ENCODE data around the gene RAD23B.

Gene RAD23B

GRCh38 chr9:107332883-107333282 lies 49.8 kb downstream of the RAD23B start:
- DNase-seq (ENCODE audit: low read depth in 1 of 2, low spot score in 1 of 2): no peak
- Histone ChIP-seq H3K4me3 (replicated peaks; ENCODE audit: insufficient read depth, low read length) (no peak overlapping the region), H3K27me3 (ENCODE audit: insufficient read depth, poor library complexity, severe bottlenecking) (no peaks in the 10 kb centered on the region), H3K27ac (replicated peaks) (no peak overlapping the region)
- TF ChIP-seq, protein P1, sequence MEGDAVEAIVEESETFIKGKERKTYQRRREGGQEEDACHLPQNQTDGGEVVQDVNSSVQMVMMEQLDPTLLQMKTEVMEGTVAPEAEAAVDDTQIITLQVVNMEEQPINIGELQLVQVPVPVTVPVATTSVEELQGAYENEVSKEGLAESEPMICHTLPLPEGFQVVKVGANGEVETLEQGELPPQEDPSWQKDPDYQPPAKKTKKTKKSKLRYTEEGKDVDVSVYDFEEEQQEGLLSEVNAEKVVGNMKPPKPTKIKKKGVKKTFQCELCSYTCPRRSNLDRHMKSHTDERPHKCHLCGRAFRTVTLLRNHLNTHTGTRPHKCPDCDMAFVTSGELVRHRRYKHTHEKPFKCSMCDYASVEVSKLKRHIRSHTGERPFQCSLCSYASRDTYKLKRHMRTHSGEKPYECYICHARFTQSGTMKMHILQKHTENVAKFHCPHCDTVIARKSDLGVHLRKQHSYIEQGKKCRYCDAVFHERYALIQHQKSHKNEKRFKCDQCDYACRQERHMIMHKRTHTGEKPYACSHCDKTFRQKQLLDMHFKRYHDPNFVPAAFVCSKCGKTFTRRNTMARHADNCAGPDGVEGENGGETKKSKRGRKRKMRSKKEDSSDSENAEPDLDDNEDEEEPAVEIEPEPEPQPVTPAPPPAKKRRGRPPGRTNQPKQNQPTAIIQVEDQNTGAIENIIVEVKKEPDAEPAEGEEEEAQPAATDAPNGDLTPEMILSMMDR (IDR thresholded peaks at IDR 0.05; ENCODE audit: insufficient read depth, low read length): no peak
- no peak; the same call in 1 of the 2 replicates for TF ChIP-seq POLR2AphosphoS5 (IDR thresholded peaks at IDR 0.05; ENCODE audit: low read depth)
- TF ChIP-seq, protein P2, sequence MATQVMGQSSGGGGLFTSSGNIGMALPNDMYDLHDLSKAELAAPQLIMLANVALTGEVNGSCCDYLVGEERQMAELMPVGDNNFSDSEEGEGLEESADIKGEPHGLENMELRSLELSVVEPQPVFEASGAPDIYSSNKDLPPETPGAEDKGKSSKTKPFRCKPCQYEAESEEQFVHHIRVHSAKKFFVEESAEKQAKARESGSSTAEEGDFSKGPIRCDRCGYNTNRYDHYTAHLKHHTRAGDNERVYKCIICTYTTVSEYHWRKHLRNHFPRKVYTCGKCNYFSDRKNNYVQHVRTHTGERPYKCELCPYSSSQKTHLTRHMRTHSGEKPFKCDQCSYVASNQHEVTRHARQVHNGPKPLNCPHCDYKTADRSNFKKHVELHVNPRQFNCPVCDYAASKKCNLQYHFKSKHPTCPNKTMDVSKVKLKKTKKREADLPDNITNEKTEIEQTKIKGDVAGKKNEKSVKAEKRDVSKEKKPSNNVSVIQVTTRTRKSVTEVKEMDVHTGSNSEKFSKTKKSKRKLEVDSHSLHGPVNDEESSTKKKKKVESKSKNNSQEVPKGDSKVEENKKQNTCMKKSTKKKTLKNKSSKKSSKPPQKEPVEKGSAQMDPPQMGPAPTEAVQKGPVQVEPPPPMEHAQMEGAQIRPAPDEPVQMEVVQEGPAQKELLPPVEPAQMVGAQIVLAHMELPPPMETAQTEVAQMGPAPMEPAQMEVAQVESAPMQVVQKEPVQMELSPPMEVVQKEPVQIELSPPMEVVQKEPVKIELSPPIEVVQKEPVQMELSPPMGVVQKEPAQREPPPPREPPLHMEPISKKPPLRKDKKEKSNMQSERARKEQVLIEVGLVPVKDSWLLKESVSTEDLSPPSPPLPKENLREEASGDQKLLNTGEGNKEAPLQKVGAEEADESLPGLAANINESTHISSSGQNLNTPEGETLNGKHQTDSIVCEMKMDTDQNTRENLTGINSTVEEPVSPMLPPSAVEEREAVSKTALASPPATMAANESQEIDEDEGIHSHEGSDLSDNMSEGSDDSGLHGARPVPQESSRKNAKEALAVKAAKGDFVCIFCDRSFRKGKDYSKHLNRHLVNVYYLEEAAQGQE (IDR thresholded peaks at IDR 0.05; ENCODE audit: insufficient replicate concordance, low read depth): no peak
- no peak for TF ChIP-seq SPI1 (IDR thresholded peaks at IDR 0.05; ENCODE audit: borderline replicate concordance, low read depth)
- TF ChIP-seq GABPA (IDR thresholded peaks at IDR 0.05; ENCODE audit: low read depth): no peak

- Histone ChIP-seq H3K27me3 (ENCODE audit: insufficient read depth, poor library complexity, severe bottlenecking) (no peaks in the 10 kb centered on the region), H3K27ac (replicated peaks) (no peak overlapping the region), H3K4me3 (replicated peaks; ENCODE audit: insufficient read depth, low read length) (no peak overlapping the region)
- no peak for DNase-seq (ENCODE audit: low read depth in 1 of 2, low spot score in 1 of 2)
- TF ChIP-seq SPI1 (IDR thresholded peaks at IDR 0.05; ENCODE audit: borderline replicate concordance, low read depth) (no peak), GABPA (IDR thresholded peaks at IDR 0.05; ENCODE audit: low read depth) (no peak), POLR2AphosphoS5 (IDR thresholded peaks at IDR 0.05; ENCODE audit: low read depth) (no peak; the same call in 1 of the 2 replicates)
- TF ChIP-seq, protein P1 (IDR thresholded peaks at IDR 0.05; ENCODE audit: insufficient read depth, low read length): no peak
- TF ChIP-seq, protein P2 (IDR thresholded peaks at IDR 0.05; ENCODE audit: insufficient replicate concordance, low read depth): no peak
Measured at GRCh38 chr9:107333363-107333762, 50.3 kb downstream of the RAD23B start.

DNA sequence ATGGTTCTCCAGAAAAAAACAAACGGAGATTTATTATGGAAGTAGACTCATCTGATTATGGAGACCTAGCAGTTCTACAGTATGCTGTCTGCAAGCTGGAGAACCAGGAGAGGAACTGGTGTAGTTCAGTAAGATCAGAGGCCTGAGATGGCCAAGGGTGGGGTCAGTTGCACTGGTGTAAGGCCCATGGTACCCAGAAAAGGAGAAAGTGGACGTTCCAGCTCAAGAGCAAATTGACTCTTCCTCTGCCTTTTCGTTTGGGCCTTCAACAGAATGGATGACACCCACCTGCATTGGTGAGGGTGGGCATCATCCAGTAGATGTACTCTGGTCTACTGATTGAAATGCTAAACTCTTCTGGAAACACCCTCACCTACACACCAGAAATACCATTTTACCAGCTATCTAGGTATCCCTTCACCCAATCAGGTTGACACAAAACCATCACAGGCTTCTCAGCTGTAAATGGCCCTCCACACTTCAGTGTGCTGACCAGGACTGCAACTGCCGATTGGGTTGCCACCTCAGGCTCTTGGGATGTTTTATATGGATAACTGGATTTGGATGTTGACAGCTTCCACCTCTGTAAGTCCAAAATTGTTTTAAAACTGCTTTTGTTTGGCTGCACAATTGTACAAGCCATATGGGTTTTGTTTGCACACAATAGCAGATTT lies 51.2 kb downstream of the RAD23B start:
- no peaks in the 10 kb centered on the region for H3K27me3 ChIP-seq (ENCODE audit: insufficient read depth, poor library complexity, severe bottlenecking)
- DNase-seq (ENCODE audit: low read depth in 1 of 2, low spot score in 1 of 2): no peak
- H3K4me3 ChIP-seq (replicated peaks; ENCODE audit: insufficient read depth, low read length): no peak overlapping the region
- TF ChIP-seq, protein P1 (IDR thresholded peaks at IDR 0.05; ENCODE audit: insufficient read depth, low read length): no peak
- no peak for TF ChIP-seq GABPA (IDR thresholded peaks at IDR 0.05; ENCODE audit: low read depth)
- TF ChIP-seq, protein P2 (IDR thresholded peaks at IDR 0.05; ENCODE audit: insufficient replicate concordance, low read depth): no peak
- TF ChIP-seq POLR2AphosphoS5 (IDR thresholded peaks at IDR 0.05; ENCODE audit: low read depth): no peak
- no peak for TF ChIP-seq SPI1 (IDR thresholded peaks at IDR 0.05; ENCODE audit: borderline replicate concordance, low read depth)
- H3K27ac ChIP-seq (replicated peaks): no peak overlapping the region

All from HL-60 (cell line).